Activated CD4-positive, alpha-beta T cell treated with anti-CD3 and anti-CD28 coated beads for 1 hour (primary cell): ENCODE data around the gene ST7.

Experiments used
- DNase-seq: peaks from one replicate; pipeline ENCODE4 v3.0.0-alpha.2; 2020

Gene ST7

DNA sequence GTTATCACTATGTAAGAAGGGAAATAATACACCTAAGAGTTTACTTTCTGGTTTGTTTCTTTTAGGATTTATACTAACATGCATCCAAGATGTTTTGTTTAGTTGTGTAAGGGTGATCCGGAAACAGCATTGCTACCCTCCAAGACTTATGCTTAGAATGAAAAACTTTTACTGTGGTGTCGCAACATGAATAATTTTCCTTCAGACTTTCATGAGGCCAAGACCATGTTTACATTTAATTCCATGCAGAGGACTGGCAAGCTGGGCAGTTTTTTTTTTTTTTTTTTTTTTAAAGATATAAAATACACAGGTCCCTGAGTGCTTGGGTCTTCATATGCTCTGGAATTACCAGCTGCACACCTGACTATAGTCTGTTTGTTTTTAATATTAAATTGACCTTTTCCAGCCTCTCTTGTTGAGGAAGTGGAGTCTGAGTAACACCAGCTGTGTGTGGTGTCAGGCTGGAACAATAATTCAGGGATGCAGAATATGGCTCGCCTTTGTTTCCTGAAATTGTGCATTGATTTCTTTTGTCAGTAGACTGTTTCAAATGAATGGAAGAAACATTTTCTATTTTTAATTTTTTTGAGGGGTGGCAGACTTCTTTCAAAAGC lies 81.7 kb downstream of the ST7 start:
- DNase-seq = no peak

DNA sequence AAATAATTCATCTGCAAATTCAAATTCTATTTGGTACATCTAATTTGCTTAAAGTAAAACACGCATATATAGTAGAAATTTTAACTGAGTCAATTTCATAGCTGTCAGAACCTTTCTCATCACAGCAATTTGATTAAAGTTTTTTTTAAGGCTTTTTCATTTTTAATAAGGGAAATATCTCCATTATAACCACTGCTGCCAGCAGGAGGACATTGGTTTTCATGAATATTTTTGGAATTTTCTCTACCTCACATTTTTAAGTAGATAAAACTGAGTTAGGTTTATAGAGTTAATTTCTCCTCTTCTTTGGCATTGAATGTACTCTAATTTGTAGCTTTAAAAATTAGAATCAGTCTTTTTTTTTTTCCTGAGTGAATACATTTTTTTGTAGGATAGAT lies 82.2 kb downstream of the ST7 start:
- DNase-seq = no peak

DNA sequence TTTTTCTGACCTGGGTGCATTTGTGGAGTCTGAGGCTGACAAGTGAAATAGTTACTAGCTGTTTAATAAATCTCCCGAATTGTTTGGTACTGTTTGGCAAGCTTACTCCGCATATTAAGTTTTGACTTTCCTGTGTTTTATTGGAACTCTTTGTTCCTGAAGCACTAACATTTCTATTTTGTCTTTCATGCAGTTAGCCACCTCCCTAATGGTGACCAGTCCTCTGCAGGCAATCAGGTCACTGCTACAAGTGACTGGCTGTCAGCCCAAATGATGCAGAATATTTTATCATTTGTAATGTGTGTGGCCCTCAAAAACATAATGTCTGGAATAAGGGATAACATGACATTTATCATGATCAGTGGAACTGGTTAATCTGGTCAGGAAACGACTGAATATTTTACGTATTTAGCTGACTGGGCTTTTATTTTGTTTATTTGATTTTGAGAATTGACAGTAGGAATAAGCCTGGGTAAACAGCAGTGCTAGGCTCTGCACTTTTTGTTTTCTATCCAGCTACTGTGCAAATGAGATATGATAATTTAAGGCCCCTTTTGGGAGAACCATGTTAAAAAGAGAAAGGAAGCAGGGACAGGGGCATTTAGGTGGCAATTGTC lies 82.9 kb downstream of the ST7 start:
- no peak for DNase-seq

DNA sequence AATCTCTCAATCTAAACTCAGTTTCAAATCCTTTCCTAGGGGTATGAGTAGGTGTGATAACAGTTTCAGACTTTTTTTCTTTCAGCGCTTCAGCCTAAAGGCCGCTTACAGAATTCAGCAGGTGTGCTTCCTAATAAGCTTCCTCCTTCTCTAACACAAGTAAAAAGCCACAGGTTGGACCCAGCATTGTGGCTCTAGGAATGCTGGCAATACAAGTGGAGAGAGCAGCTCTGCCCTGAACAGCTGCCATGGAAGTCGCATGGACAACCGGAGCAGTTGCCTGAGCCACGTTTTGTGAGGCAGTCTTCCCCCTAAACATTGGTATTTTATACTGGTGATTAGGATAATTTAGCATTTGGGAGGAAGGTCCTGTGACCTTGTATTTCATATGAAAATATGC lies 83.5 kb downstream of the ST7 start:
- no peak for DNase-seq

DNA sequence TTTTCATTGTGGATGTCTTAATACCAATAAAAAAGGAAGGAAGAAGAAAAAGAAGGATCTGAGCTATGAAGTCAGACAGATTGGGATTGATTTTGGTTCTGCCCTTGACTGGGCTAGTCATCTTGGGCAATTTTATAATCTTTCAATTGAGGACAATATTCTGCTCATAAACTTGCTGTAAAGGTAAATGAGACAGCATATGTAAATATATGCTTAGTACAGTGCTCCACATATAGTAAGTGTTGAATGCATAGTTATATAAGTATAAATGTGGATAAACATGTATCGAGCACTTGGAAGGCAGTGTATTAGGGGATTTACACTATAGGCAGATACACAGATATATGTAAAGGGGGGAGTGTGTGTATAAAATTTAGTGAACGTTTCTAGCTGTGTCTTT lies 85.1 kb downstream of the ST7 start:
- no peak for DNase-seq

DNA sequence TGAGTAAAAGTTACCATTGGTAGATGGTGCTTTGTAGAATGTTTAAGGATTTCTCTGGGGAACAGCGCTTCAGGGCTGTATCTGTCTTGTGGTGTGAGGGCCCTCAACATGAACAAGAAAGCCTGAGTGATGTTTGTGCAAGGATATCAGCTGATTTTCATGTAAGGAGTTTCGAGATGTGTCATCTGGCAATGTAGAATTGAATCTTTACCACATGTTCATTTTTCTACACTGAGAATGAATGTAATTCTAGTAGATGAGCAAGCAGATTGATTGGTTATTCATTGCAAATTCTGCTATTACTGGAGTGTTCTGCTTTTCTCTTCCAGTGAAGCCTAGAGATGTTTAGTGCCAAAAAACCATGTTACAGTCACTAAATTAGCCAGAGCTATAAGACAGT lies 87.7 kb downstream of the ST7 start:
- DNase-seq = no peak

DNA sequence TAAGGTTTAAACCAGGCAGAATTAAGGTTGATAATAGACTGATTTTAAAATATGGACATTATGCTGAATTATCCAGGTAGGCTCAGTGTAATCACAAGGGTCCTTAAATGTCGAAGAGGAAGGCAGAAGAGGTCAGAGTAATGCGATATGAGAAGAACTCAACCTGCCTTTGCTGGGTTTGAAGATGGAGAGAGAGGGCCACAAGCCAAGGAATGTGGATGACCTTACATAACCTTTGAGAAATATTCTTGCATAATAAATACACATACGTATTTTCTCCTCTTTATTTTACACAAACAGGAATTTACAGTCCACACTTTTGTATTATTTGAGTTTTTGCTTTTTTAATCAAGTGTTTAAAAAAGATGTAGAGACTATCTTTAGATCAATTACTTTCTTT lies 88.5 kb downstream of the ST7 start:
- DNase-seq = no peak

DNA sequence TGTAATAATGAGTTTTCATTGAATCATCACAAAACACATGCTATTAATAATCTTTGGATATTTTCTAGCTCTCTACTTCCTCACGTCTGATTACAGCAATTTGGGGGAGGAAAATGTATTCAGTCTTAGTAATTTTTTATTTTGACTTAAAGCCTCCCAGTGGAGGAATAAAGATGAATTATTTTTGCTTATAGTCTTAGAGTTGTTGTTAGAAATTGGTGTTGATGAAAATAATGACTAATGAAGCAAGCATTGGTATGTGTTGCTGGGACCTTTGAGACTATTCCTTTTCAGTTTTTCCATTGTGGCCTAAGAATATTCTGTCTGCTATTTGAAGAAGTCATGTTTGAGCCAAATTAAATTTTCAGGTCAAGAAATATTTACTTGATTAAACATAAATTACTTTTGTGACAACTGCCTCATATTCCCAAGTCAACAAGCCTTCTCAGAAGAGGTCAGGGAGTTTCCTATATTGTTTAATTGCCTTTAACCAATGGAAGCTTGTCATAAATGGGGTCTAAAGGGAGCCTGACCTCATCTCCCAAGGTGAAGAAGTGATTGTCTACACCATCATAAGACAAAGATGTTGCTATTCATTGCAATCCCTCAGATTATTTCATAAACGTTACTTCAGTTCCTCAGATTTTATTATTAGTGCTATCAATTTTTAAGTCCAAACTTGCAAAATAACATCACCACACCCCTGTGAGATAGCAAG lies 90.0 kb downstream of the ST7 start:
- DNase-seq = no peak

DNA sequence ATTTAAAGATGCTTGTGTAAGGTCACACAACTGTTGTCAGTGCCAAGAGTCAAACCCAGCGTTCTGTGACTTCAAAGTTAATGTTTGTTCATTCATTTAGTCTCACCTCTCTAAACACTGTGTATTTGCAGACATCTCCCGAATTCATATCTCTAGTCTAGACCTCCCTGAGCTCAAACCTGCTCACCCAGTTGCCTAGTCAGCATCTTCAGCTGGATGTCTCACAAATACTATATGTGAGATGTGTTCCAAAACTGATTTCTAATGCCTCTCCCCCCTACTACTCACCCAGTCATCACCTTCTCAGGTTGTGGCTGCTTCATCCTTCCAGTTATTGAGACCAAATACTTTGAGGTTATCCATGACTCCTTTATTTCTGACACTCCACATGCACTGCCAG lies 91.4 kb downstream of the ST7 start:
- DNase-seq = no peak

DNA sequence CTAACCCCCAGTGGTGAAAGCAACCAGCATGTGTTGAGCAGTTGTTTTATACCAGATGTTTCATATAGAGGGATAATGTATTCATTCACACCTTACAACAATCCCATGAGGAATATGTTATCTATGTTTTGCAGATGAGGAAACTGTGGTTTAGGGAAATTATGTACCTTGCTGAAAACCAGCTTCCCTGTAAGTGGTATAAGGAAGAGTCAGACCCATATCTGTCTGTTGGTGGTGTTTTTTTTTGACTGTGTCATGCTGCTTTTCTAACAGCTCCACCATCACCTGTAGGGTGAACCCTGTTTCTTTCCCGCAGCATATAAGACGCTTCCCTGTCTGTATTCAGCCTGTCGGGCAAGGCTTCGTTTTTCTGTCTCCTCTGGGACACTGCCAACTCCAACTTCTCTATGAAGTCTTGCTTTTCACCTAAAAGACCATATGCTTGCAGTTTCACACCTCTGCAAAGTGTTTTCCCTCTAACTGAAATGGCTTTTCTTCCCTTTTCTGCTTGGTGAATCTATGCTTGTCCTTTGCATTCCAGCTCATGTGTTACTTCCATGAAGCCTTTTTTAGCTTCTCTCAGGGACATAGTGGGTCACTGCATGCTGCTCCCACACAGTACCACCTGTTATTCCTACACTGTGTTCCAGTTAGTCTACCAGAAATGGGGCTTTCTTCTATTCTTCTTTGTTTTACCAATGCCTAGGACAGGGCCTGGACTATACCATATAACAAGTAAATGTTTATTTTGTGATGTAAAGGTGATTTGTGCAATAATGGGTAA lies 92.8 kb downstream of the ST7 start:
- no peak for DNase-seq

DNA sequence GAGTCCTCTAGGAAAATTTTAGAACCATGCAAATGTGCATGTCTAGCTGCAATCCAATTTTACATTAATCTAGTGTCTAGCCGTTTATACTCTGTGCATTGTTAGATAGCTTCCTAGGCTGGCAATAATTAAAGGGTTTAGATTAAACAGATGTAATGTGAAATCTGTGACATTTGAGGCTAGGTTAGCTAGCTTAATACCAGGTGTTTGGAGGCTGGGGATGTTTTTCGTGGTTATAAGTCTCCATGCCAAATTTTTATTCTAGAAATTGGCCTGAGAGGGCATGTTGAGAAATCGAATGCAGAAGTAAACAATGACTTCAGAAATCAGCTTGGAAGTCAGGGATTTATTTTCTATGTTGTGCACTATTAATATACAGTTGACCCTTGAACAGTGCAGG lies 94.2 kb downstream of the ST7 start:
- no peak for DNase-seq

DNA sequence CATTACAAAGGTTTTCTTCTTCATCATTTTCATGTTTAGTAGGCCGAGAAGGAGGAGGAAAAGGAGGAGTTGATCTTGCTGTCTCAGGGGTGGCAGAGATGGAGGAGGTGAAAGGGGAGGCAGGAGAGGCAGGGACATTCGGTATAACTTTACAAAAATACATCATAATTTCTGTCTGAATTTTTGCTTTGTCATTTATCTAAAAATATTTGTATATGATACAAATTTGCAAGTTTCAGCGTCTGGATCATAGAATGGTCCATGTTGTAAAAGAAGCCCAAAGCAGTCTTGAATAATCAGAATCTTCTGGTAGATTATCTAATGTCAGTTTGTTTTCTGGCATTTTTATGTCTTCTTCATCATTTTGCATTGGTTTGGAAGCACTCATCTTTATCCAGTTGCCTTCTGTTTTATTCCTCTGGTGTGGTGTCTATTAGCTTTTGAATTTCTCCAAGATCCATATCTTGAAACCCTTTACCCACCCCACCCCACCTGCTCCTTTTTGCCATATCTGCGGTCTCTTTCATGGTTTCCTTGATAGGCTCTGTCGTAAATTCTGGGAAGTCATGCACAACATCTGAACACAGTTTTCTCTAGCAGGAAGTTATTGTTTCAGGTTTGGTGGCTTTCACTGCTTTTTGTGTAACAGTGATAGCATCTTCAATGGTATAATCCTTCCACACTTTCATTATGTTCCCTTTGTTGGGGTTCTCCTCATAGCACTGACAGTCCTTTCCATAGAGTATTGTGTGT lies 95.0 kb downstream of the ST7 start:
- DNase-seq = no peak

DNA sequence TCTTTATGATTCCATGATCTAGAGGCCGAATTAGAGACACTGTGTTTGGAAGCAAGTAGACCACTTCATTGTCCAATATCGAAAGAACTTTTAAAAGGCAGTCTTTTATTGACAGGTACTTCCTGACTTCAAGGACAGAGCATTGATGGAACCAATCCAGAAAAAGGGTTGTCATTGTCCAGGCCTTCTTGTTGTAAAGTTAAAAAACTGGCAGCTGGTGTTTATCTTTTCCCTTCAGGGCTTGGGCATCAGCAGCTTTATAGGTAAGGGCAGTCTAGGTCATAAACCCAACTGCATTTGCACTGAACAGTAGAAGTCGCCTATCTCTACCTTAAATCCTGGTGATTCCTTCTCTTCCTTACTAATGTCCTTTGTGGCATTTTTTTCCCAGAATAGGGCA lies 95.6 kb downstream of the ST7 start:
- no peak for DNase-seq

DNA sequence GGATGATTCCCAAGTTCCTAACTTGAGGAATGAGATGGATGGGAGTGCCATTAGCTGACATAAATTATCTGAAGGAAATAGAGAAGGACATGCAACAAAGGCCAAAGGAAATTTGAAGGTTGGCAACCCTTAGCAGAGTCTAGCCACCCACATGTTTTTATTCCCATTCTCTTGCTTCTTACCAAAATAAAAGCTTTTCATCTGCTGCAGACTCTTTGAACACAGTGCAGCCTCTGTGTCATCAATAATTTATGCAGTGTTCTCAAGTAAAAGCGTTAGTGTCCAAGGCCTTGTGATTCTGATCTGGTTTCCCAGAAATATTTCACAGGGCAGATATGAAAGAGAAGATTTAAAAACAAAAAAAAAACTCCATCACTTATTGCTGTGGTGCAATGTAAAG lies 98.5 kb downstream of the ST7 start:
- DNase-seq = no peak

DNA sequence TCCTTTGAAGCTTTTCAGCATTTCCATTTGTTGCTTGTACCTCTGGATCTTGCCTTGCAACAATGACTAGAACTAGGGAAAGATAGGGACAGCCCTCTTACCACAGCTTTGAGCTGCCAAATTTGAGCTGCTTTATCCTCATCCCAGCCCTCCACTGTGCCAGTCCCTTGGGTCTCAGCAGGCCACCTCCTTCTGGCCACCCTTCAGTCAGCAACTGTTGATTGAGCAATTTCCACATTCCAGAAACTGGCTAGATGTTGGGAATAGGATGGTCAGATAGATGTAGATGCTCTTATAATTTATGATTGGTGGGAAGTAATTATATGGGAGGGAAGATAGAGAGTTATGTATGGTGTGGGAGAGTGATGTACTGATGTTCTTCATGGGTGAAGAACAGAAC lies 100.1 kb downstream of the ST7 start:
- DNase-seq = no peak

DNA sequence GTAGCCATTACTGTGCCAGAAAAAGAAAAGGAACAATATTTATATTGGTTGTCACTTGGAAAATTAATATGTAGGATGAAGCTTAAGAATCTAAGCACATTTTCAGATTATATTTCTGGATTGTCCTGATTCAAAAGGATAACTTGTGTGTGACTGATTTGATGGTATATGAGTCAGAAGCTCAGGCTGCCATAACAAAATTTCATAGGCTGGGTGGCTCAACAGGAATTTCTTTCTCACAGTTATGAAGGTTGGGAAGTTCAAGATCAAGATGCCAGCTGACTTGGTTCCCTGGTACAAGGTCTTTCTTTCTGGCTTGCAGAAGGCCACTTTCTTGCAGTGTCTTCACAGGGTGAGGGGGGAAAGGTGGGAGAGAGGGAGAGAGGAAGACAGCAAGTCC lies 108.5 kb downstream of the ST7 start:
- no peak for DNase-seq

DNA sequence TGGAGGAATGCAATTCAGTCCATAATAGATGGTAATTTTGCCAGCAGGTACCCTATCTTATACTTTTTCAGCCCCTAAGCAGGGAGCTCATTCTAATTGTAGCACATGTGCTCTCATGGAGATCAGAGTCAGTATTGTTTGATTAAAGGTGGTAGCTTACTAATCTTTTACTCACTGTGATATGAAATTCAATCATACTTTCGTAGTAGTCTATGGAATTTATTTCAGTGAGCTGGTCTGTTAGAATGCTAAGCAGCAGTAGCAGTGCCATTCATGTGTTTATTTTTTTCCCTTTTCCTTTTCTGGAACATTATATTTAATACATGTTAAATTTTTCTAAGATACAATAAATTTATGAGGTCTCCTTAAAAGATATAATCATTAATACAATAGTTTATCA lies 109.0 kb downstream of the ST7 start:
- DNase-seq = no peak

DNA sequence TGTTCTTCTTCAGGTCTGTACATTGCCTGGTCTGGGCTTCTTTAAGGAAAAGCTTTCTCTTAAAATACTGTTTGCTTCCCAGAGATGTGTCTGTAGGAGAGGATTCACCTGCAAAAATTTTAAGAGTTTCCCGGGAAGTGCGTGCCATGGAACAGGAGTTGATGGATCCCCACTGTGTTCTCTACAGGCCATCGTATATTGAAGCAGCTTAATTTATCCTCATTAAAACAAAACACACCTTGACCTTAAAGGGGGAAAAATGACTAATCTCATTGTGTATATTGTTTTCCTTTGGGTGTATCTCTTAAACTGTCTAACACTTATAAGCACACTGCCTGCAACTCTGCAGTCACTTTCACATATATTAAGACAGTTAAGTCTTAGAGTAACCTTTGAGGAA lies 111.4 kb downstream of the ST7 start:
- no peak for DNase-seq

DNA sequence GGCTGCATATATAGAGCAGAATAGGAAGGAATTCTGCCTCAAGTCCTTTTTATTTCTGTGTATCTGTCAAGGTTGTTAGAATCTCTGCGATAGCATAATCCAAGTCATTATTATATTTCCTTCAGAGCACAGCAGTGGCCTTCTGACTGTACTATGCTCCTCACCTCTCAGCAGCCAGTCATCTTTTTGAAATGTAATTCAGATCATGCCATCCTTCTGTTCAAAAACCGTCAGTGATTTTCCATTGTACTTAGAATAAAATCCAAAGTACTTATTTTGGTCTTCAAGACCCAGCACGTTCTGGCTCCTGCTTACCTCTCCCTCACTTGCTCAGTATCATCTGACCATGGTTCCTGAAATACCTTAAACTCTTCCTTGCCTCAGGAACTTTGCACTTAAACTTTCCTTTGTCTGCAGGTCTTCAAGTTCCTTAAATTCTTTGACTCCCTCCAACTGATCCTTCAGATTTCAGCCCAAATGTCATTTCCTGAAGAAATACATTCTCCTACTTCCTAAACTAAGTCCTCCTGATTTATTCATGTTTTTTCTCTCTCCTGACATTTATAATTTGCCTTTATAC lies 112.4 kb downstream of the ST7 start:
- DNase-seq = no peak

DNA sequence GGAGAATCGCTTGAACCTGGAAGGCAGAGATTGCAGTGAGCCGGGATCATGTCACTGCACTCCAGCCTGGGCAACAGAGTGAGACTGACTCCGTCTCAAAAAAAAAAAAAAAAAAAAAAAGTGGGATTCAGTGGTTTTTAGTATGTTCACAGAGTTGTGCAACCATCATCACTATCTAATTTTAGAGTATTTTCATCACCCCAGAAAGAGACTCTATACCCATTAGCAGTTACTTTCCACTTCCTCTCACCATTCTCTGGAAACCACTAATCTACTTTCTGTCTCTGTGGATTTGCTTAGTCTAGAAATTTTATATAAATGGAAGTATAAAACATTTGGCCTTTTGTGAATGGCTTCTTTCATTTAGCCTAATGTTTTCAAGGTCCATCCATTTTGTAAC lies 113.4 kb downstream of the ST7 start:
- DNase-seq = no peak

DNA sequence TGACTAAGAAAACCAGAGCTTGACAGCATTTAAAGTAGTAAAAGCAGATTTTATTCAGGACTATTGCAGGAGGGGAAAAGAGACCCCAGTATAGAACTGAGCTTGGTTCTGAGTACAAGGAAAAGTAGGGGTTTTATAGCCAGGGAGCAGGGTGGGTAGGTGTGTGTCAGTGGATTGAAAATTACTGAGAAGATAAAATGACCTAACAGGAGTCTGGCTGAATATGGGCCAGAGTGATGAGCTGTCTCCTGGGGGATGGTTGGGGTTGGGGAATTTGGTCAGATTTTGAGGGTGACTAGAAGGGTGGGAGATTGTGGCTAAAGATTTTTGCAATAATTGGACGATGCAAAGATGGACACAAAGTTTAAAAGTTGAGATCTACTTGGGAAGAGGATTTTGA lies 114.0 kb downstream of the ST7 start:
- DNase-seq = no peak

DNA sequence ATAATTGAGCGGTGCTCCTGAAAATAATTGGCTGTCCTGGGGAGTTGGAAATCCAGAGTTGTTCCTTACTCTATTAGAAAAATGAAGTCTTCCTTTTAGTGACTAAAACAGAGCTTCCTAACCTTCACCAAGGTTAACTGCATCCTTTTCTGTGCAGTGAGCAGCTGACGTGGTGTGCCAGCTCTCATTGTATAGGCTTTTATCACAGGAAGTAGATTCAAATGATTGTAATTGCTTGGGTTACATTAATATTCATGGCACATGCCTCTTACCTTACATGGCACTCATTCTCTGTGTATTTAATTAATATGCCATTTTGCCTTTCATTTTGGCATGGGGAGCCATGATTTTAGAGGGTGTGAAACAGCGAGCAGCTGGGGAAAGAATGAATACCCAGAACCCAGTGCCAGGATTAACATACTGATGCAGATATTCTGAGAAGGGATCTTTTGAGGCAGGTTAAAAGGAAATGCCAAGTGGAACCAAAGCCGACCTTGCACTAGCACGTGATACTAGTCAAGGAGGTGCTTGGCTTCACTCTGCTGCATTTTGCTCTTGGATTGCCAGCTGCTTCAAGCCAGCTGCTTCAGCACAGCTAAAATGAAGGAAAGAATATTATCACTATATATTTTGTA lies 115.3 kb downstream of the ST7 start:
- no peak for DNase-seq
